Upper lobe of left lung (tissue), 4 donors: ENCODE measurements around the gene KPNA6.

ENCODE experiments used
- POLR2AphosphoS5 ChIP-seq, 2 donors: sonication (generic); formaldehyde crosslinking; IDR thresholded peaks; one replicate each; pipeline ENCODE4 v1.5.1; 2017; ENCODE audit warnings: antibody characterized with exemption in 2 of 2
- TF ChIP-seq, protein P1 (sequence below), 6 experiments: fragments of 450-650 bp in 4 of 6; fragments of 200-600 bp in 2 of 6; sonication (generic) in 2 of 6; IDR thresholded peaks; one replicate each; pipeline ENCODE4 v1.5.1; 2016 to 2019; ENCODE audit warnings: antibody characterized with exemption in 6 of 6

DNA sequence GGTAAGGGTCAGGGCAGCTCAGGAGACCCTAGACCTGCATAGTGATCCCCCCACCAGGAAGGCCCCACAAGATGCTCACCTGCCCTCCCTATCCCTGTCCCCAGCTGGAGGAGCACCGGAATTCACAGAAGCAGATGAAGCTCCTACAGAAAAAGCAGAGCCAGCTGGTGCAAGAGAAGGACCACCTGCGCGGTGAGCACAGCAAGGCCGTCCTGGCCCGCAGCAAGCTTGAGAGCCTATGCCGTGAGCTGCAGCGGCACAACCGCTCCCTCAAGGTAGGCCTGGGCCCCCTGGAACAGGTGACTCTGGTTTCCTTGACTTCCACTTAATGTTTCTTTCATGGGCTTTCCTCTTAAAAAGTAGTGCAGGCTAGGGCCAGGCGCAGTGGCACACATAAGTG, 80.0 kb downstream of the KPNA6 start:
- TF ChIP-seq, protein P1, sequence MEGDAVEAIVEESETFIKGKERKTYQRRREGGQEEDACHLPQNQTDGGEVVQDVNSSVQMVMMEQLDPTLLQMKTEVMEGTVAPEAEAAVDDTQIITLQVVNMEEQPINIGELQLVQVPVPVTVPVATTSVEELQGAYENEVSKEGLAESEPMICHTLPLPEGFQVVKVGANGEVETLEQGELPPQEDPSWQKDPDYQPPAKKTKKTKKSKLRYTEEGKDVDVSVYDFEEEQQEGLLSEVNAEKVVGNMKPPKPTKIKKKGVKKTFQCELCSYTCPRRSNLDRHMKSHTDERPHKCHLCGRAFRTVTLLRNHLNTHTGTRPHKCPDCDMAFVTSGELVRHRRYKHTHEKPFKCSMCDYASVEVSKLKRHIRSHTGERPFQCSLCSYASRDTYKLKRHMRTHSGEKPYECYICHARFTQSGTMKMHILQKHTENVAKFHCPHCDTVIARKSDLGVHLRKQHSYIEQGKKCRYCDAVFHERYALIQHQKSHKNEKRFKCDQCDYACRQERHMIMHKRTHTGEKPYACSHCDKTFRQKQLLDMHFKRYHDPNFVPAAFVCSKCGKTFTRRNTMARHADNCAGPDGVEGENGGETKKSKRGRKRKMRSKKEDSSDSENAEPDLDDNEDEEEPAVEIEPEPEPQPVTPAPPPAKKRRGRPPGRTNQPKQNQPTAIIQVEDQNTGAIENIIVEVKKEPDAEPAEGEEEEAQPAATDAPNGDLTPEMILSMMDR (IDR thresholded peaks at IDR 0.05), result no peak
- TF ChIP-seq POLR2AphosphoS5 (IDR thresholded peaks at IDR 0.05), result no peak
